Measurements from ENCODE around the gene USP43.
"Not testable (repeated sequence)": the region's sequence is repeated elsewhere in the genome, so short reads cannot be mapped to it uniquely, and the experiment has no call there.

The USP43 gene

GRCh38 chr17:9606453-9606852, 38.9 kb upstream of the USP43 start:
- no peak for DNase-seq
- Histone ChIP-seq H2AFZ (ENCODE audit: low read length) (no peak overlapping the region), H3K9me3 (replicated peaks; ENCODE audit: insufficient read depth, low read length) (no peaks in the 10 kb centered on the region), H3K9ac (ENCODE audit: low read length) (no peak overlapping the region), H3K79me2 (ENCODE audit: low read length) (no peaks in the 10 kb centered on the region), H3K9me2 (replicated peaks; ENCODE audit: insufficient read depth, low read length) (no peaks in the 10 kb centered on the region), H3F3A (ENCODE audit: insufficient read depth, low read length) (no peaks in the 10 kb centered on the region), H3K27me3 (replicated peaks; ENCODE audit: insufficient read depth, low read length) (no peaks in the 10 kb centered on the region), H3K36me3 (replicated peaks; ENCODE audit: insufficient read depth, low read length) (no peaks in the 10 kb centered on the region), H3K4me3 (ENCODE audit: low read length) (no peak overlapping the region), H3K4me1 (ENCODE audit: low read length) (no peaks in the 10 kb centered on the region), H3K4me2 (ENCODE audit: low read depth, low read length) (no peak overlapping the region), H4K20me1 (ENCODE audit: insufficient read depth, low read length) (no peaks in the 10 kb centered on the region), H3K27ac (ENCODE audit: low read length) (no peak overlapping the region)
- TF ChIP-seq EZH2 (optimal IDR thresholded peaks at IDR 0.05; ENCODE audit: low read depth, low read length) (no peak), CTCF (IDR thresholded peaks at IDR 0.05; ENCODE audit: low read length) (no peak)

DNA sequence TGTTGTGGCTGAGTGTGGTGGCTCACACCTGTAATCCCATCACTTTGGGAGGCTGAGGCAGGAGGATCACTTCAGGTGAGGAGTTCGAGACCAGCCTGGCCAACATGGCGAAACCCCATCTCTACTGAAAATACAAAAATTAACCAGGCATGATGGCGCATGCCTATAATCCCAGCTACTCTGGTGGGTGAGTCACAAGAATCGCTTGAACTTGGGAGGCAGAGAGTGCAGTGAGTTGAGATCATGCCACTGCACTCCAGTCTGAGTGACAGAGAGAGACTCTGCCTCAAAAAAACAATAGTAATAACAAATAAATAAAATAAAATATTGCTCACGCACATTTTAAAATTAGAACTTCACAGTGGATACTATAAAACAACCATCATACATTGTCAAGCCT, 38.3 kb upstream of the USP43 start:
- H3K9me2 ChIP-seq (replicated peaks; ENCODE audit: insufficient read depth, low read length); H3K36me3 ChIP-seq (replicated peaks; ENCODE audit: insufficient read depth, low read length); H2AFZ ChIP-seq (ENCODE audit: low read length); H3K9me3 ChIP-seq (replicated peaks; ENCODE audit: insufficient read depth, low read length); H3K27me3 ChIP-seq (replicated peaks; ENCODE audit: insufficient read depth, low read length); H3K9ac ChIP-seq (ENCODE audit: low read length); H4K20me1 ChIP-seq (ENCODE audit: insufficient read depth, low read length); H3K4me2 ChIP-seq (ENCODE audit: low read depth, low read length); H3K27ac ChIP-seq (ENCODE audit: low read length); H3K4me3 ChIP-seq (ENCODE audit: low read length); DNase-seq; H3K79me2 ChIP-seq (ENCODE audit: low read length); H3F3A ChIP-seq (ENCODE audit: insufficient read depth, low read length); H3K4me1 ChIP-seq (ENCODE audit: low read length): not testable (repeated sequence)

DNA sequence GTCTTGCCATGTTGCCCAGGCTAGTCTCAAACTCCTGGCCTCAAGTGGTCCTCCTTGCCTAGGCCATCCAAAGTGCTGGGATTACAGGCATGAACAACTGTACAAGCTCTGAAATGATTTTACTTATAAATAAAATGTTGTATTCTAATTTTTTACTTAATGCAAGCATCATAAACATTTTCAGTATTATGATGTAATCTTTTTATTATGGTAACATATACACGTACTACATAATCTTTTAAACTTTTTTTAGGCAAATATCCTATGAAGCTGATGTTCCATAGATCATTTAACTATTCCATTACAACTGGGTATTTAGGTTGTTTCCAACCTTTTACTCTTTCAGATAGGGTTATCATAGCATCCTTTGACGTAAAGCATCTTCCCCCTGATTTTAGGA, 33.8 kb upstream of the USP43 start:
- H3F3A ChIP-seq (ENCODE audit: insufficient read depth, low read length), result no peaks in the 10 kb centered on the region
- no peak for DNase-seq
- H3K9me3 ChIP-seq (replicated peaks; ENCODE audit: insufficient read depth, low read length), result no peaks in the 10 kb centered on the region
- H2AFZ ChIP-seq (ENCODE audit: low read length), result no peak overlapping the region
- H3K27me3 ChIP-seq (replicated peaks; ENCODE audit: insufficient read depth, low read length), result no peaks in the 10 kb centered on the region
- H3K27ac ChIP-seq (ENCODE audit: low read length), result no peak overlapping the region
- H3K4me1 ChIP-seq (ENCODE audit: low read length), result no peaks in the 10 kb centered on the region
- no peaks in the 10 kb centered on the region for H3K9me2 ChIP-seq (replicated peaks; ENCODE audit: insufficient read depth, low read length)
- no peaks in the 10 kb centered on the region for H4K20me1 ChIP-seq (ENCODE audit: insufficient read depth, low read length)
- TF ChIP-seq EZH2phosphoT487 (IDR thresholded peaks at IDR 0.05; ENCODE audit: low read length) (no peak), CTCF (IDR thresholded peaks at IDR 0.05; ENCODE audit: low read length) (no peak), EZH2 (optimal IDR thresholded peaks at IDR 0.05; ENCODE audit: low read depth, low read length) (no peak)
- H3K9ac ChIP-seq (ENCODE audit: low read length), result no peak overlapping the region
- H3K79me2 ChIP-seq (ENCODE audit: low read length), result no peaks in the 10 kb centered on the region
- no peaks in the 10 kb centered on the region for H3K36me3 ChIP-seq (replicated peaks; ENCODE audit: insufficient read depth, low read length)
- no peak overlapping the region for H3K4me2 ChIP-seq (ENCODE audit: low read depth, low read length)
- H3K4me3 ChIP-seq (ENCODE audit: low read length), result no peak overlapping the region

DNA sequence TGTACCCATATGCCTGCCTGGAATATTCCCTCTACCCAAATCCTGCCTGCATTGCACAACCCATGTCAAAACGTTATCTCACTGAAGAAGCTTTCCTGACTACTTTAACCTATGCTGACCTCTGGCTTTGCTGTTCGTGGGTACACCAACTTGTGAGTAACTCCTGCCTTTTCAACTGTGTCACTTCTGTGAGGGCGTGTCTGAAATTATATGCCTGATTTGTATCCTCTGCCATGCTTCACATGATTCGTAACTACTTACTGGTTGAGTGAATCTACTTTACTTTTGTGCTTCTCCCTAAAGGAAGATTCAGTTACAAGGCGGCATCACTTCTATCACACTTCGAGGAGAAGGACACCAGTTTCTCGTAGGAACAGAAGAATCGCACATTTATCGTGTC, 33.3 kb upstream of the USP43 start:
- TF ChIP-seq CTCF (IDR thresholded peaks at IDR 0.05; ENCODE audit: low read length) (no peak), EZH2phosphoT487 (IDR thresholded peaks at IDR 0.05; ENCODE audit: low read length) (no peak), EZH2 (optimal IDR thresholded peaks at IDR 0.05; ENCODE audit: low read depth, low read length) (no peak)
- no peaks in the 10 kb centered on the region for H3F3A ChIP-seq (ENCODE audit: insufficient read depth, low read length)

More for the DNA sequence above, 33.3 kb upstream of the USP43 start:
- no peak overlapping the region for H2AFZ ChIP-seq (ENCODE audit: low read length)
- H3K27me3 ChIP-seq (replicated peaks; ENCODE audit: insufficient read depth, low read length), result no peaks in the 10 kb centered on the region
- no peak overlapping the region for H3K4me2 ChIP-seq (ENCODE audit: low read depth, low read length)
- no peak overlapping the region for H3K4me3 ChIP-seq (ENCODE audit: low read length)
- H3K9ac ChIP-seq (ENCODE audit: low read length), result no peak overlapping the region
- DNase-seq, result no peak
- H3K36me3 ChIP-seq (replicated peaks; ENCODE audit: insufficient read depth, low read length), result no peaks in the 10 kb centered on the region
- no peak overlapping the region for H3K27ac ChIP-seq (ENCODE audit: low read length)
- H3K79me2 ChIP-seq (ENCODE audit: low read length), result no peaks in the 10 kb centered on the region
- H3K9me2 ChIP-seq (replicated peaks; ENCODE audit: insufficient read depth, low read length), result no peaks in the 10 kb centered on the region
- no peaks in the 10 kb centered on the region for H4K20me1 ChIP-seq (ENCODE audit: insufficient read depth, low read length)
- H3K9me3 ChIP-seq (replicated peaks; ENCODE audit: insufficient read depth, low read length), result no peaks in the 10 kb centered on the region
- no peaks in the 10 kb centered on the region for H3K4me1 ChIP-seq (ENCODE audit: low read length)

Measured in MM.1S (cell line).